ENCODE data around the gene MGRN1.

The MGRN1 gene

DNA sequence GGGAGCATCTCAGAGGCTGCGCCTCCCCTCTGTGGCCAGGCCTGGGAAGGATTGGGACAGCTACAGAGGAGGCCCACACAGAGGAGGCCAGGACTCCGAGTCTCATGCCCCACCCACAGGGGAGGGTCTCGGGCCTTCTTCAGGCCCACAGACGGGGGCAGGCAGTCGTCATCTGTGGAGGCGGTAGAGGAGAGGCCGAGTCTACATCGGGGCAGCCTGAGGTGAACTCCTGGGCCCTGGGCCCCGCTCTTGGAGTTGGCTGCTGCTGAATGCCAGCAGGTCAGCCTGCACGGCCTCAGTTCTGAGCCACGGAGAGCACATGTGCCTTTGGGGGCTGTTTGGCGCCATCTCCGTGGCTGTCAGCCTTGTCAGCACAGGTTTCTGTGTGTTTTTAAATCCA, 60.7 kb downstream of the MGRN1 start:
- ATAC-seq (ENCODE audit: insufficient read depth, low read depth) (no peak), DNase-seq (no peak)
- no peaks in the 10 kb centered on the region for H3K9me3 ChIP-seq (ENCODE audit: insufficient read depth, low read length, severe bottlenecking)
- H3K4me2 ChIP-seq (ENCODE audit: insufficient read depth, low read length), result no peak overlapping the region
- no peak overlapping the region for H3K9ac ChIP-seq (ENCODE audit: low read depth, low read length)
- TF ChIP-seq, protein P1, sequence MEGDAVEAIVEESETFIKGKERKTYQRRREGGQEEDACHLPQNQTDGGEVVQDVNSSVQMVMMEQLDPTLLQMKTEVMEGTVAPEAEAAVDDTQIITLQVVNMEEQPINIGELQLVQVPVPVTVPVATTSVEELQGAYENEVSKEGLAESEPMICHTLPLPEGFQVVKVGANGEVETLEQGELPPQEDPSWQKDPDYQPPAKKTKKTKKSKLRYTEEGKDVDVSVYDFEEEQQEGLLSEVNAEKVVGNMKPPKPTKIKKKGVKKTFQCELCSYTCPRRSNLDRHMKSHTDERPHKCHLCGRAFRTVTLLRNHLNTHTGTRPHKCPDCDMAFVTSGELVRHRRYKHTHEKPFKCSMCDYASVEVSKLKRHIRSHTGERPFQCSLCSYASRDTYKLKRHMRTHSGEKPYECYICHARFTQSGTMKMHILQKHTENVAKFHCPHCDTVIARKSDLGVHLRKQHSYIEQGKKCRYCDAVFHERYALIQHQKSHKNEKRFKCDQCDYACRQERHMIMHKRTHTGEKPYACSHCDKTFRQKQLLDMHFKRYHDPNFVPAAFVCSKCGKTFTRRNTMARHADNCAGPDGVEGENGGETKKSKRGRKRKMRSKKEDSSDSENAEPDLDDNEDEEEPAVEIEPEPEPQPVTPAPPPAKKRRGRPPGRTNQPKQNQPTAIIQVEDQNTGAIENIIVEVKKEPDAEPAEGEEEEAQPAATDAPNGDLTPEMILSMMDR (IDR thresholded peaks at IDR 0.05; ENCODE audit: borderline replicate concordance, extremely low read depth, low read length, poor library complexity, severe bottlenecking), result no peak
- TF ChIP-seq EZH2 (IDR thresholded peaks at IDR 0.05; ENCODE audit: borderline replicate concordance, low read depth, low read length, severe bottlenecking), result no peak
- H2AFZ ChIP-seq (ENCODE audit: low read depth, low read length), result no peak overlapping the region
- H4K20me1 ChIP-seq (ENCODE audit: insufficient read depth, low read length), result peaks cover 4% of the 10 kb centered on the region
- no peaks in the 10 kb centered on the region for H3K27me3 ChIP-seq (ENCODE audit: insufficient read depth, low read length, poor library complexity)
- no peaks in the 10 kb centered on the region for H3K79me2 ChIP-seq (ENCODE audit: insufficient read depth, low read length)
- H3K27ac ChIP-seq (ENCODE audit: low read length), result no peak overlapping the region
- H3K4me3 ChIP-seq (ENCODE audit: low read depth in 1 of 2, low read length in 2 of 2), result no peak overlapping the region
- no peaks in the 10 kb centered on the region for H3K4me1 ChIP-seq (ENCODE audit: insufficient read depth, low read length)
- H3K36me3 ChIP-seq (ENCODE audit: insufficient read depth, low read length), result peaks cover 63% of the 10 kb centered on the region

- Histone ChIP-seq H3K79me2 (ENCODE audit: insufficient read depth, low read length) (no peaks in the 10 kb centered on the region), H3K4me1 (ENCODE audit: insufficient read depth, low read length) (no peaks in the 10 kb centered on the region), H4K20me1 (ENCODE audit: insufficient read depth, low read length) (peaks cover 4% of the 10 kb centered on the region), H3K27ac (ENCODE audit: low read length) (no peak overlapping the region), H3K4me2 (ENCODE audit: insufficient read depth, low read length) (no peak overlapping the region), H2AFZ (ENCODE audit: low read depth, low read length) (no peak overlapping the region), H3K36me3 (ENCODE audit: insufficient read depth, low read length) (peaks cover 65% of the 10 kb centered on the region), H3K27me3 (ENCODE audit: insufficient read depth, low read length, poor library complexity) (no peaks in the 10 kb centered on the region), H3K4me3 (ENCODE audit: low read depth in 1 of 2, low read length in 2 of 2) (no peak overlapping the region), H3K9me3 (ENCODE audit: insufficient read depth, low read length, severe bottlenecking) (no peaks in the 10 kb centered on the region), H3K9ac (ENCODE audit: low read depth, low read length) (no peak overlapping the region)
- no peak for ATAC-seq (ENCODE audit: insufficient read depth, low read depth)
- TF ChIP-seq, protein P1 (IDR thresholded peaks at IDR 0.05; ENCODE audit: borderline replicate concordance, extremely low read depth, low read length, poor library complexity, severe bottlenecking), result no peak
- no peak for TF ChIP-seq EZH2 (IDR thresholded peaks at IDR 0.05; ENCODE audit: borderline replicate concordance, low read depth, low read length, severe bottlenecking)
- no peak for DNase-seq
Observed at GRCh38 chr16:4685776-4686496, 61.3 kb downstream of the MGRN1 start.

DNA sequence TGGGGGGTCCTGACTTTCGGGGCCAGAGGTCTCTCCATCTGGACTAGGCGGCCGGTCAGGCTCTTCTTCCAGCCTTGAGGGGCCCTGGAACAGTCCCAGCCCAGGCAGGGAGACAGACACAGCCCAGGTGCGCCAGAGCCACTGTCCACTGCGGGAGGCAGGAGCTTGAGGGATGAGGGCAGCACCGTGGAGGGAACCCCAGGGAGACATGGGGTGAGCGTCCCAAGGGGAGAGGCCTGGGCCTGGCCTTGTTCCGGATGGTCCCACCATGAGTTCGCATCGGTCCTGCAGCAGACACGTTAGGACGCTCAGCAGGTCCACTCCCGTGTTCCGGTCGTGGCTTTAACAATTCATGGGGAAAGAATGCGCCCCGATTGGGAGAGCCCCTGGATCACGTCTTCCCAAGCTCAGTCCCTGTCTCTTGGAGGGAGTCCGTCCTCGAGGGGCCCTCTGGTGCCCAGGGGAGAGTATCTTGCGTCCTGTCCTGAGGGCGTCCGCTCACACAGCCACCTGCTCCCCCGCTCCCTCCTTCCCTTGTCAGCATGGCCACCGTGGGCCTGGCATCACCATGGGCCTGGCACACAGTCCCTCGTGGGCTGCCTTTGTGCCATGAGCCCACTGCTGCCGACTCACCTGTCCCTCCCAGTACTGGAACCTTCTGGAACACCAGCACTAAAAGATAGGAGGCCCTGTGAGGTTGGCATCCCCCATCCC, 62.0 kb downstream of the MGRN1 start:
- no peaks in the 10 kb centered on the region for H3K9me3 ChIP-seq (ENCODE audit: insufficient read depth, low read length, severe bottlenecking)
- TF ChIP-seq, protein P1 (IDR thresholded peaks at IDR 0.05; ENCODE audit: borderline replicate concordance, extremely low read depth, low read length, poor library complexity, severe bottlenecking), result no peak
- no peak for TF ChIP-seq EZH2 (IDR thresholded peaks at IDR 0.05; ENCODE audit: borderline replicate concordance, low read depth, low read length, severe bottlenecking)
- peaks cover 4% of the 10 kb centered on the region for H4K20me1 ChIP-seq (ENCODE audit: insufficient read depth, low read length)
- no peak overlapping the region for H3K4me3 ChIP-seq (ENCODE audit: low read depth in 1 of 2, low read length in 2 of 2)
- H3K9ac ChIP-seq (ENCODE audit: low read depth, low read length), result no peak overlapping the region
- peaks cover 61% of the 10 kb centered on the region for H3K36me3 ChIP-seq (ENCODE audit: insufficient read depth, low read length)
- no peak overlapping the region for H3K4me2 ChIP-seq (ENCODE audit: insufficient read depth, low read length)
- no peaks in the 10 kb centered on the region for H3K79me2 ChIP-seq (ENCODE audit: insufficient read depth, low read length)
- no peak overlapping the region for H2AFZ ChIP-seq (ENCODE audit: low read depth, low read length)
- DNase-seq (no peak), ATAC-seq (ENCODE audit: insufficient read depth, low read depth) (no peak)
- no peaks in the 10 kb centered on the region for H3K27me3 ChIP-seq (ENCODE audit: insufficient read depth, low read length, poor library complexity)
- H3K27ac ChIP-seq (ENCODE audit: low read length), result no peak overlapping the region
- no peaks in the 10 kb centered on the region for H3K4me1 ChIP-seq (ENCODE audit: insufficient read depth, low read length)
